SJSA1 (cell line): ENCODE measurements around the gene PTCH2. TPM values are rescaled to one million over a fixed set of nuclear protein-coding genes. Genes with fewer than 3 reads are reported as not detected.

Source experiments
- DNase-seq, 2 experiments: peaks; one replicate each; pipeline ENCODE4 v3.0.0-alpha.2; 2015 to 2020; ENCODE audit warnings: low spot score in 2 of 2, low read depth in 1 of 2
- H3K27ac ChIP-seq: fragments of 250-450 bp; sonication (Bioruptor Pico); 2 replicates; pipeline ENCODE4 v1.5.1; 2020; ENCODE audit warnings: mild to moderate bottlenecking, moderate library complexity
- H3K27me3 ChIP-seq: fragments of 250-450 bp; sonication (Bioruptor Pico); replicated peaks from 2 replicates; pipeline ENCODE4 v1.5.1; 2020; ENCODE audit warnings: mild to moderate bottlenecking, moderate library complexity
- H3K36me3 ChIP-seq: fragments of 250-450 bp; sonication (Bioruptor Pico); 2 replicates; pipeline ENCODE4 v1.5.1; 2020; ENCODE audit warnings: mild to moderate bottlenecking
- H3K4me1 ChIP-seq: fragments of 250-450 bp; sonication (Bioruptor Pico); replicated peaks from 2 replicates; pipeline ENCODE4 v1.6.1; 2021; ENCODE audit warnings: mild to moderate bottlenecking
- H3K4me3 ChIP-seq: fragments of 250-450 bp; sonication (Bioruptor Pico); 2 replicates; pipeline ENCODE4 v1.5.1; 2020; ENCODE audit warnings: mild to moderate bottlenecking
- H3K9me3 ChIP-seq: fragments of 250-450 bp; sonication (Bioruptor Pico); replicated peaks from 2 replicates; pipeline ENCODE4 v1.5.1; 2020; ENCODE audit warnings: mild to moderate bottlenecking
- total RNA-seq: library from RNA; depleted of rRNA; stranded (reverse); fragments of >200 nt; shearing (Covaris generic); gene quantifications from 2 replicates; pipeline ENCODE4 v1.2.3, GENCODE V29; 2014; rRNA removed

Gene PTCH2
- total RNA-seq, 1 experiment from 2014 or later: 1.5 TPM

GRCh38 chr1:44783697-44784093 is 59.4 kb downstream of the PTCH2 start:
- DNase-seq: no peak
- no peaks in the 10 kb centered on the region for H3K9me3 ChIP-seq
- H3K4me1 ChIP-seq: peaks cover 11% of the 10 kb centered on the region
- no peak overlapping the region for H3K27ac ChIP-seq
- H3K36me3 ChIP-seq: peaks cover 41% of the 10 kb centered on the region
- 0 out of 2 replicates have a peak, but pooled peaks cover 2% of the 10 kb centered on the region for H3K27me3 ChIP-seq
- H3K4me3 ChIP-seq: no peak overlapping the region

DNA sequence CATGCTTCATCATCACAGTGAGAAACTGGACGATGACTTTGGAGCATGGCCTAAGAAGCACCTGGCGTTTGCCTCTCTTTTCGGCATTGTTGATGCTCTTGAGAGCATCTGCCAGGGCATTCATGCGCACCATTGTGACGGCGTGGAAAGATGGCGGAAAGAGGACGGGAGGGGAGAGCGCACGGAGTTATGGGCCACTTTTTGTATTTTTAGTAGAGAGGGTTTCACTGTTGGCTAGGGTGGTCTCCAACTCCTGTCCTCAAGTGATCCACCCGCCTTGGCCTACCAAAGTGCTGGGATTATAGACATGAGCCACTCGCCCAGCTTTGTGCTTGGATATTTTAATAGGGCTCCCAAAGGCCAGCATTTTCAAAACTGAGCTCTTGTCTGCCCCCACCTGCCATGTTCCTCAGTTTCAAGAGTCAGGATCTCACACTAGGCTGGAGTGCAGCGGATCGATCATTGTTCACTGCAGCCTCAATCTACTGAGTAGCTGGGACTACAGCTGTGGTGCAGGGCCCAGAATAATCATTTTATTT is 62.4 kb downstream of the PTCH2 start:
- no peak for DNase-seq
- Histone ChIP-seq H3K27ac (no peak overlapping the region), H3K4me3 (no peak overlapping the region), H3K4me1 (peaks cover 19% of the 10 kb centered on the region), H3K9me3 (no peaks in the 10 kb centered on the region), H3K27me3 (0 out of 2 replicates have a peak, but pooled peaks cover 2% of the 10 kb centered on the region), H3K36me3 (peaks cover 71% of the 10 kb centered on the region)

DNA sequence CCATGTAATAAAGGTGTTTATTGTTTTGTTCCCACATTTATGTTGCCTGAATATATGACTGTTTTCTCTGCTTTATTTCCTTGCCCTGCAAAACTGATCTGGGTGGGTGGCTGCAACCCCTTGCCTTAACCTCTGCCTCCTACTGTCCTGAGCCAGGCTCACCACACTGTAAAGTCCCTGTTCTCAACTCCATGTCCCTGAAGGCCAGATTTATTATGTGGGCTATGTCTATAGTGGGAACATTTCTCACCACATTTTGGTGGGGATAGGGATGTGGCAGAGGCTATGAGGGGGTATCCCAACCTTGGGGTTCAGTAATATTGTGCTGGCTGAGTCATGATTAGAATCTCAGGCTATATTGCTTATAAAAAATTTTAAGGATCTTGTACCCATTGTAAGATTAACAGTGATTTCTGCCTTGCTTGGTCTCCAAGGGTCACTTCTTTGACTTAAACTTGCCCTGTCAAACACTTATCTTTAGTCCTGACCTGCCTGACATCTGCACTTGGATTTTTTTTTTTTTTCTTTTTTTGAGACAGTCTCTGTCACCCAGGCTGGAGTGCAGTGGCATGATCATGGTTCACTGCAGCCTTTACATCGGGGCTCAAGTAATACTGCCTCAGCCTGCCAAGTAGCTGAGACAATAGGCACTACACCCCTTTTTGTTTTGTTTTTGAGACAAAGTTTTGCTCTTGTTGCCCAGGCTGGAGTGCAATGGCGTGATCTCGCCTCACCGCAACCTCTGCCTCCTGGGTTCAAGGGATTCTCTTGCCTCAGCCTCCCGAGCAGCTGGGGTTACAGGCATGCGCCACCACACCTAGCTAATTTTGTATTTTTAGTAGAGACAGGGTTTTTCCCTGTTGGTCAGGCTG is 64.1 kb downstream of the PTCH2 start:
- Histone ChIP-seq H3K27ac (no peak overlapping the region), H3K4me1 (peaks cover 24% of the 10 kb centered on the region), H3K36me3 (peaks cover 77% of the 10 kb centered on the region), H3K27me3 (0 out of 2 replicates have a peak, but pooled peaks cover 2% of the 10 kb centered on the region), H3K9me3 (no peaks in the 10 kb centered on the region), H3K4me3 (no peak overlapping the region)
- DNase-seq: no peak

DNA sequence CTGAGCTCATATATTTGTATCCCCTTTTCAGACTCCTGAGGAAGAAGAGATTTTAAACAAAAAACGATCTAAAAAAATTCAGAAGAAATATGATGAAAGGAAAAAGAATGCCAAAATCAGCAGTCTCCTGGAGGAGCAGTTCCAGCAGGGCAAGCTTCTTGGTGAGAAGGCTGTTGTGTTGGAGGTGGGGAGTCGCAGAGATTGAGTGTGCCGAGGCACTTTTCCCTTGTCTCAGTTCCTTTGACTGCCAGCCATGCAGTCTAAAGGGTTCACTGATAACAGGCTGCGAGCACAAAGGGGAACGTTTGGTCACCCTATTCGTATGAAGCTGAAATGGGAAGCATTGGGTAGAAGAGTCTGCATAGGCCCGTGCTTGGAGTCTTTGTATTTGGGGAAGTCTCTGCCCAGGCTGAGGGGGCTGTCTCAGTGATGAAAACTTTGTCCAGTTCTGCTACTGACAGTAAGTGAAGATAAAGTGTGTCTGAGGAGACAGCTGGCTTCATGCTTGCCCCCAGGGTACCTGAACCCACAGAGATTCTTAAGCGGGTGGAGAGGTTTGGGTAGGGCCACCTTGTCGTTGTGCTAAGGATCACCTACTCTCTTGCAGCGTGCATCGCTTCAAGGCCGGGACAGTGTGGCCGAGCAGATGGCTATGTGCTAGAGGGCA is 65.0 kb downstream of the PTCH2 start:
- no peak for DNase-seq
- Histone ChIP-seq H3K27me3 (no peaks in the 10 kb centered on the region), H3K9me3 (no peaks in the 10 kb centered on the region), H3K4me1 (peaks cover 20% of the 10 kb centered on the region), H3K36me3 (peaks cover 73% of the 10 kb centered on the region), H3K4me3 (no peak overlapping the region), H3K27ac (no peak overlapping the region)

GRCh38 chr1:44777547-44777946 is 65.5 kb downstream of the PTCH2 start:
- peak overlapping the region; percentile 67 for H3K4me3 ChIP-seq
- H3K27ac ChIP-seq: no peak overlapping the region
- DNase-seq: no peak
- H3K27me3 ChIP-seq: no peaks in the 10 kb centered on the region
- peaks cover 20% of the 10 kb centered on the region for H3K4me1 ChIP-seq
- H3K9me3 ChIP-seq: no peaks in the 10 kb centered on the region
- peaks cover 72% of the 10 kb centered on the region for H3K36me3 ChIP-seq

DNA sequence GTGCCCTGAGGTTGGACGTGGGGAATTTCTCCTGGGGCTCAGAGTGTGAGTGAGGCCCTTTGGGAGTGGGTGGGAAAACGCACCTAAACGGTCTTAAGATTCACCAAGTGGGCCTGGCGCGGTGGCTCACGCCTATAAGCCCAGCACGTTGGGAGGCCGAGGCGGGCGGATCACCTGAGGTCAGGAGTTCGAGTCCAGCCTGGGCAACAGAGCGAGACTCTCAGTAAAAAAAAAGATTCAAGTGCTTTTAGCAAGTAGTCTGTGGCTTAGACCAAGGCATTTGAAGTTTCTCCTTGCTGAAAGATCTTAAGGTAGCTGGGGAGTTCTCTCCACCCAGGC is 66.4 kb downstream of the PTCH2 start:
- Histone ChIP-seq H3K27me3 (no peaks in the 10 kb centered on the region), H3K27ac (no peak overlapping the region), H3K9me3 (no peaks in the 10 kb centered on the region), H3K4me3 (peak overlapping the region; percentile 67), H3K36me3 (peaks cover 66% of the 10 kb centered on the region), H3K4me1 (peaks cover 20% of the 10 kb centered on the region)
- DNase-seq: no peak

GRCh38 chr1:44775930-44776729 is 66.9 kb downstream of the PTCH2 start:
- no peak for DNase-seq
- Histone ChIP-seq H3K27ac (peak overlapping the region; percentile 82), H3K36me3 (peaks cover 60% of the 10 kb centered on the region), H3K4me1 (peaks cover 20% of the 10 kb centered on the region), H3K9me3 (no peaks in the 10 kb centered on the region), H3K4me3 (peak overlapping the region; percentile 67), H3K27me3 (no peaks in the 10 kb centered on the region)

GRCh38 chr1:44775078-44775929 is 67.7 kb downstream of the PTCH2 start, which contains the start of gene RPS8:
RPS8 (plus strand) TSS chr1:44775540; CDS start chr1:44775597, 57 bp downstream.
- DNase-seq: peak; percentile 93

More at GRCh38 chr1:44775078-44775929, 67.7 kb downstream of the PTCH2 start, which contains the start of gene RPS8:
- peaks cover 52% of the 10 kb centered on the region for H3K36me3 ChIP-seq
- peak within 1 kb of the TSS; percentile 82 for H3K27ac ChIP-seq
- H3K27me3 ChIP-seq: no peaks in the 10 kb centered on the region
- peaks cover 20% of the 10 kb centered on the region for H3K4me1 ChIP-seq
- no peaks in the 10 kb centered on the region for H3K9me3 ChIP-seq
- H3K4me3 ChIP-seq: peak within 1 kb of the TSS; percentile 67

Other genes with a start within 250 kb of the PTCH2 start
- gene TMEM53, start 168.8 kb downstream of the PTCH2 start, total RNA-seq: 1.6 and 17.2 TPM in 2 replicates
- not detected in 2 replicates for gene ARMH1, start 168.5 kb downstream of the PTCH2 start, total RNA-seq
- not detected in 2 replicates for gene RNU5D-1, start 112.1 kb downstream of the PTCH2 start, total RNA-seq
- gene KIF2C, start 103.4 kb downstream of the PTCH2 start, total RNA-seq: 74.7 and 82.1 TPM in 2 replicates
- gene RPS8, start 67.7 kb downstream of the PTCH2 start, total RNA-seq: 1,737 and 1,982 TPM in 2 replicates
- gene BEST4, start 55.1 kb downstream of the PTCH2 start, total RNA-seq: not detected in 2 replicates
- gene PLK3, start 42.9 kb downstream of the PTCH2 start, total RNA-seq: 7.0 and 9.6 TPM in 2 replicates
- not detected in 2 replicates for gene DYNLT4, start 35.9 kb downstream of the PTCH2 start, total RNA-seq
- gene BTBD19, start 34.7 kb downstream of the PTCH2 start, total RNA-seq: 0.81 and 4.0 TPM in 2 replicates
- gene EIF2B3, start 143.3 kb upstream of the PTCH2 start, total RNA-seq: 66.5 and 67.4 TPM in 2 replicates
- 16.4 and 30.4 TPM in 2 replicates for gene HECTD3, start 168.1 kb upstream of the PTCH2 start, total RNA-seq
- gene UROD, start 169.0 kb upstream of the PTCH2 start, total RNA-seq: 91.3 and 114 TPM in 2 replicates